IPS DF 19.7 (cell line): ENCODE data around the gene TUBB1.
"Not testable (repeated sequence)": the region's sequence is repeated elsewhere in the genome, so short reads cannot be mapped to it uniquely, and the experiment has no call there.

Experiments used
- DNase-seq: peaks from one replicate; pipeline ENCODE4 v3.0.0-alpha.2; 2013; ENCODE audit warnings: low read depth, low spot score

TUBB1 gene

GRCh38 chr20:59006167-59006863 lies 12.9 kb upstream of the TUBB1 start:
- DNase-seq = no peak

- DNase-seq = no peak
Observed at GRCh38 chr20:59006864-59007664, 12.2 kb upstream of the TUBB1 start, which contains the start of gene CTSZ. TSS of gene CTSZ (minus strand) at chr20:59007254. CDS start at chr20:59007128, 126 bp downstream.

GRCh38 chr20:59007665-59008511 lies 11.3 kb upstream of the TUBB1 start:
- no peak for DNase-seq

- no peak for DNase-seq
Observed at GRCh38 chr20:59008715-59009336, 10.4 kb upstream of the TUBB1 start.

DNA sequence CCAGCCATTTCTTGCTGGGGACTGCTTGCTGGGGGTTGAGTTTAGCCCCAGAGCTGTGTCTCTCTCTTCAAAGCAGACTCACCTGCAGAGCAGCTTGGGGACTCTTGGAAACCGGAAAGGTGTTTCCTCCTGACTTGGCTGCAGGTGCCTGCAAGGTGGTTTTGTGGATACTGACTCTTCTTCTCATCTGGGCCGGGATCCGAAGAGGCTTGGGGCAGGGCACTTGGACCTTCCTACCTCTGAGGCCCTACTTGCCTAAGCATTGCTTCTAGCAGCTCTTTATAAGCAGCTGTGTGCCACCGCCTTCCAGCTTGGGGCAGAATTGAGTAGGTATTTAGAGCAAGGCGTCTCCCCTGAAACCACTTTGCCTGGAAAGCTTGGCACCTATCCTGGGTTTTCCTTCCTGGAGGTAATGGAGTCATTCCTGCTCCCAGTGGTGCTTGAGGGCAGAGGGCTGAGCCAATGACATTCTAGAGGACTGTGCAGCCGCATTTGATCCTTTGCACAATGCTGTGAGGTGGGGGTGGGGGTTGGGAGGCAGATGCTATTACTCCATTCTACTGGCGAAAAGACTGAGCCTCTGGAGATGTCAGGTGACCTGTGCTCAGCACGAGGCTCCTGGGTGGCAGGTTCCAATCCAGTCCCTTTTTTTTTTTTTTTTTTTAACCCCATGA lies 8.8 kb upstream of the TUBB1 start:
- DNase-seq = no peak

GRCh38 chr20:59010995-59011873 lies 8.0 kb upstream of the TUBB1 start:
- peak; percentile 17 for DNase-seq

- not testable (repeated sequence) for DNase-seq
Observed at GRCh38 chr20:59011874-59012157, 7.4 kb upstream of the TUBB1 start.

DNA sequence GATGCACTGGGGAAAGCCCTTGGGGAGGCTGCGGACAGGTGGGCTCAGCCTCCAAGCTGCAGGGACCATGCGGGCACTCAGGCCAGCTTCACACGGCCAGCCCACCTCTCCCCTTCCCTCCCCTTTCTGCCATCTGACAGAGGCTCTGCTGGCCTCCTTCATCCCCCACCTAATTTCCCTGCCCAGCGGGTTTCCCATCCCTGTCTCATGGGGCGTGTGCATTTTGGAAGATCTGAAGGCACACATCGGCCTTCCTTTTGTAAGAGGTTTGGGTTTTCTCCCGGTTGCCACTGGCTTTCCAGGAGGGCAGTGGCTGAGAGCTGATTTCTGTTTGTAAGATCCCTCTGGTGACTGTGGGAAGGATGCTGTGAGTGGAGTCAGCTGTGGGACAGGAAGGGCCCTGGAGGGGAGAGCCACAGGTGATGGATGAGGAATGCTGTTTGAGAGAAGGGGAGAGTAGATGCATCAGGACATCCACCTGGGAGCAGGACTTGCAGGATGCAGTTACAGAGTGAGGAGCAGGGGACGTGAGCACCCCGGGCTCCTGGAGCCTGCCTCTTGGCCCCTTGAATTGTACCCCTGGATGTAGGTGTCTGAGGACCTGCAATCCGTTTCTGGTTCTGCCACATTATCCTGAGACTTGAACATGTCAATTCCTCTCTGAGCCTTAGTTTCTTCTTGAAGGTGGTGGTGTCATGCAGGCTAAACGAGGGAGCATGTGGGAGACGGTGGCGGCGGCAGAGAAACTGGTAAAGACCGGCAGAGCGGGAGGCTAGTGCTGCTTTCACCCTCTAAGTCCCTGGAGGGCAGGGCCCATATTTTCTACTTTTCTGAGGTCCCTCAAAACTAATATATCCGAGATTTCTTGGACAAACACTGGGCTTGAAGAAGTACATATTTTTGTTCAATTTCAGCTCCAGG lies 5.9 kb upstream of the TUBB1 start:
- no peak for DNase-seq

DNA sequence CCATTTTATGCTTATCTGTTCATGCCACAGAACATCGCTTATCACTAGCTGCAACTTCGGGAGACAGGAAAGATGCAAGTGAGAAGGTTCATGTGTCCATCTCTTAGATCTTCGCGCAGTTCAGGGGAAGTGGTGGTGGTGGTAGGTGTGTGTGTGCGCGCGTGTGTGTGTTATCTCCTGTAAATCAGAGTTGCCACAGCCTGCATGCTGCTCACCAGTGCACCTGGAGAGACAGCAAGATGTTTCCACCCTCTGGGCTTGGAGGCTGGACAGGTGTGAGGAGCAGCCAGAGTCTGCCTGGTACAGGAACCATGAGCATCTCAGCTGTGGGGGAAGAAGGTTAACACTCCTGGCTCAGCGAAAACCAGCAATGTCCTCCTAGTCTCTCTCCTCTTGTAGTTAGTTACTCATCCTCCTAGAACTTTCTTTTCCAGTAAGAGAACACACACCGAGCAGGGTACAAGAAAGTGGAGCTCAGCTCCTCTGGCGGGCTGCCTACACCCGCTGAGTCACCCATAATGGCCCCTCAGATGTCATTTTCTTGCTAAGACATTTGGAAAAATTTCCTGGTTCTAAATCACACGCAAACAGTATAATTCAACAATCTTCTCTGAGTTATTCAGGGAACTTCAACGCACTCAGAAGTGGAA lies 5.1 kb upstream of the TUBB1 start:
- DNase-seq = no peak

DNA sequence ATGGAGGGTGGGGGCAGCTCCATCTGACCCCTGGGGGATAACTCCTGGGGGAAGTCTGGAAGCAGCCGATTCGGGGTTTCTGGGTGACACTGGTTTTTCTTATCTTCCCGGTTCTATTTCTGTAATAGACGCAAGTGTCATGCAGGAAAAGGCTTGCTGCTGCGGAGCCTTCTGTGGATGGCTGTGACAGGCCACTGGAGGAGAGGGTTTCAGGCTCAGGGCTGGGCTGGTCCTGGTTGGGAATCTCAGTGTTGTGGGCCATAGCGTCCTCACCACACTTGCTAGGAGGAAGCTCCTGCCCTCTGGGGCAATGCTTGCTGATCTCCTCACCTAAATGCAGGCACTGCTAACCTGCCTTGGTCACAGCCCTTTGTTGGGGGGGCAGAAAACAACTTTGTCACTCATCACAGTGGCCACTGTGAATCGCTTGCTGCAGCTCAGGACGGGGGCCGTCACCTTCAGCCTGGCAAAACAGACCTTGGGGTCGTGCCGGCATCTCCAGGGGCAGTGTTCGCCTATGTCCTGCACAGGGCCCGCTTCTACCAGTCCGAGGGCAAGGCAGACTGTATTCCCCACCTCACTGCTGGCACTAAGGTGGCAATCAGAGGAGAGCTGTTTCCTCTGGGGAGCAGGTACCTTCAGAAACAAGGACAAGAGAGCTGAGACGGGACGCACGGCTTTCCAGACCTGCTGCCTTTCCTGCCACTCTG lies 4.4 kb upstream of the TUBB1 start:
- DNase-seq = no peak

DNA sequence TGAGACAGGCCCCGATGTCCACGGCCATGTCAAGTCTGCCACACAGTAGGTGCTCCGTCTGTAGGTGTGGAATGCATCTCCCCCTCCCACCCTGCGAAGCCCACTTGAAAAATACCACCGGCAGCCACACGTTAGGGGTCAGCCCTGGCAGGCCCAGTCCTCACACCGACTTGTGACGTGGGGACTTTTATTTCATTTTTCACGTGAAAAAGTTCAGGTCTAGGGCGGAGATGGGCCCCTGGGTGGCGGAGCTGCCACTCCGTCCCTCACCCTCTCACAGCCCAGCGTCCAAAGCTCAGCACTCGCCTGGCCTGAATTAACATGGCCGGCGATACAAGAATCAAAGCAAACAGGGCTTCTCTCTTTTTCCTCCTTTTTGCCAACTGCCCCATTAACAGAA lies 3.8 kb upstream of the TUBB1 start:
- no peak for DNase-seq

- DNase-seq = no peak
Observed at GRCh38 chr20:59015812-59016711, 3.2 kb upstream of the TUBB1 start.

DNA sequence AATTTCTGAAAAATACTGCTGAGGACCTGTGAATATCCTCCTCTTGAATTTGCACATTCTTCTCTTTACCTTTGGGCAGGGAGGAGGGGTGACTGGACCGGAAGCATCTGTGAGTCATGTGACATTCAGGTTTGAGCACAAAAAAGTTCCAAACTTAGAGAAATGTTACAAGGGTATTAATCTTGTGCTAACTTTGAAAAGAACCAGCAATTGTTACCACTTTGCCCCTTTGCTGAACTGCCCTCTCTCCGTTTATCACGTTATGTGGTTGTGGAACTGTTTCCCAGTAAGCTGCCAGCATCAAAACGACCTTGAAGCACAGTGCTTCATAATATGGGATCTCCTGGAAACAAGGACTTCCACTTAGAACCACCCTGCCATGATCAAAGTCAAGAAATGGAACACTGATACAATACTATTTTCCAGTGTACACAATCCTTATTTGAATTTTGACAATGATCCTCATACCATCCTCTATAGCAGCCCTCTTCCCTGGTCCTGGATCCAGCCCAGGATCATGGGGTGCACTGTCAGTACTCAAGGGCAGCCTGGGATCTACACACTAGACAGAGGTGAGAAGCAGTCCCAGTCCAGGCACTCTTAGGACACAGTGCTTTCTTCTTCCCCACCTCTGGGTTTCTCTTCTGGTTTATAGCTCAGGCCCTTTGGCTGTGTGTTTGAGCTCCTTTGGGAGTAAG lies 2.3 kb upstream of the TUBB1 start:
- DNase-seq = no peak

GRCh38 chr20:59017493-59018231 lies 1.6 kb upstream of the TUBB1 start:
- no peak for DNase-seq

GRCh38 chr20:59018817-59019216 lies 412 bp upstream of the TUBB1 start:
- DNase-seq = no peak
